K562 (cell line): ENCODE data around the gene SPRYD3.

ENCODE experiments used
- ASH1L ChIP-seq: fragments of 450-650 bp; IDR thresholded peaks from 2 replicates; pipeline ENCODE4 v1.6.1; 2018; ENCODE audit warnings: borderline replicate concordance, mild to moderate bottlenecking, low read depth; ENCODE audit not compliant: partially characterized antibody
- BMI1 ChIP-seq: fragments of 150-350 bp; IDR thresholded peaks from 2 replicates; pipeline ENCODE4 v1.6.1; 2014; ENCODE audit warnings: low read length
- NCOA2 ChIP-seq, 2 experiments: fragments of 450-650 bp; IDR thresholded peaks; 2 replicates each; pipeline ENCODE4 v1.6.1; 2018; ENCODE audit warnings: mild to moderate bottlenecking in 2 of 2, moderate library complexity in 1 of 2; ENCODE audit not compliant: partially characterized antibody in 2 of 2
- PHF21A ChIP-seq: fragments of 450-650 bp; IDR thresholded peaks from 2 replicates; pipeline ENCODE4 v1.6.1; 2017; ENCODE audit warnings: low read depth, borderline replicate concordance
- POLR2A ChIP-seq: fragments of 450-650 bp; conservative IDR thresholded peaks from 2 replicates; pipeline ENCODE4 v1.6.1; 2016
- POLR2AphosphoS5 ChIP-seq: IDR thresholded peaks from 2 replicates; pipeline ENCODE4 v1.6.1; 2011; ENCODE audit warnings: mild to moderate bottlenecking, low read depth, low read length, moderate library complexity; ENCODE audit not compliant: control insufficient read depth, insufficient read depth
- SMARCB1 ChIP-seq: IDR thresholded peaks from 2 replicates; pipeline ENCODE4 v1.6.1; 2011; ENCODE audit warnings: improper control_type of control experiment, low read depth; ENCODE audit not compliant: insufficient read length
- STAG1 ChIP-seq: sonication (generic); formaldehyde crosslinking; IDR thresholded peaks from 2 replicates; pipeline ENCODE4 v1.5.0; 2020; ENCODE audit warnings: missing genetic modification reagents, borderline replicate concordance
- ZBTB7A ChIP-seq: IDR thresholded peaks from 2 replicates; pipeline ENCODE4 v1.6.1; 2011; ENCODE audit warnings: low read depth, mild to moderate bottlenecking, low read length, moderate library complexity, borderline replicate concordance; ENCODE audit not compliant: control insufficient read depth
- ZNF644 ChIP-seq: fragments of 200-800 bp; sonication (Bioruptor generic); IDR thresholded peaks from 2 replicates; pipeline ENCODE4 v1.6.1; 2016; ENCODE audit warnings: low read depth, missing genetic modification characterization, missing compliant biosample characterization
- ZNF695 ChIP-seq: fragments of 450-650 bp; formaldehyde crosslinking; IDR thresholded peaks from 2 replicates; pipeline ENCODE4 v1.4.0; 2020; ENCODE audit warnings: mild to moderate bottlenecking, moderate library complexity
- TF ChIP-seq, protein P1 (sequence below), 2 experiments: IDR thresholded peaks; 2 replicates each; pipeline ENCODE4 v1.6.1; 2011; ENCODE audit warnings: borderline replicate concordance in 1 of 2, control low read depth in 1 of 2, low read depth in 1 of 2, low read length in 1 of 2, mild to moderate bottlenecking in 1 of 2, mixed read lengths in 1 of 2, moderate library complexity in 1 of 2; ENCODE audit not compliant: insufficient read depth in 1 of 2, insufficient read length in 1 of 2, poor library complexity in 1 of 2, severe bottlenecking in 1 of 2; ENCODE audit errors: extremely low read depth in 1 of 2

DNA sequence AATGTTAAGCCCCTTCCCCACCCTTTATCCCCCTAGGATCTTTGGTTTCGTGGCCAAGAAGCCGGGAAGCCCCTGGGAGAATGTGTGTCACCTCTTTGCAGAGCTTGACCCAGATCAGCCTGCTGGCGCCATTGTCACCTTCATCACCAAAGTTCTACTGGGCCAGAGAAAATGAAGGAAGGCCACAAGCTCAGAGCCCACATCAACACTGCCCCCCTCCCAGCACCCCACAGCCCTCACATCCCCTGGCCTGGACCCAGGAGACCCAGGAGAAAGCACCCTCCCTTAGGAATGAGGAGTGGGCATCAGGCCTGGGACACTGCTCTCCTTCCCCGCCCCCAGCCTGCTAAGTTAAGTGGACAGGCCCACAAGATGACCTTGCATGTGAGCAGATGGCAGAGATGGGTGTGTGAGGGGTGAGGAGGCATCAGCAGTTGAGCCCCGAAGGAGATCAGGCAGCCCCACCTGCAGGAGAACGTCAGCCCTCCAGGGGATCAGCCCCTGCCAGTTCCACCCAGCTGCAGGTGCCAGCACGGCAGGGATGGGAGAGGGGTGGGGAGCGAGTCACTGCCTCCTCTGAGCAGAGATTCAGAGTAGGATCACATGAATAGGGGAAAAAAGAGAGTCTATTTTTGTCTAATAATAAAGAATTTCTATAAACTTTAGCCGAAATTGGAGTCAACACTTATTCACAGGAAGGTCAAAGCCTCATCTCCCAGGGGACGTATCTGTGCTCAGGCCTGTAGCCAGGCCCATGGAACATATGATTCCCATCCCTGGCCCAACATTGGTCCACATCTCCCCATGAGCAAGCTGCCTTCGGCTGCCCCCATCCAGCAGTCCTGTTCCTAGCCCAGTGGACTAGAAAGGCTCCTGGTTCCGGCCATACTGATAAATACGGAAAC lies 15.2 kb downstream of the SPRYD3 start:
- TF ChIP-seq, protein P1, sequence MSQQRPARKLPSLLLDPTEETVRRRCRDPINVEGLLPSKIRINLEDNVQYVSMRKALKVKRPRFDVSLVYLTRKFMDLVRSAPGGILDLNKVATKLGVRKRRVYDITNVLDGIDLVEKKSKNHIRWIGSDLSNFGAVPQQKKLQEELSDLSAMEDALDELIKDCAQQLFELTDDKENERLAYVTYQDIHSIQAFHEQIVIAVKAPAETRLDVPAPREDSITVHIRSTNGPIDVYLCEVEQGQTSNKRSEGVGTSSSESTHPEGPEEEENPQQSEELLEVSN (IDR thresholded peaks at IDR 0.05; ENCODE audit: borderline replicate concordance in 1 of 2, extremely low read depth in 1 of 2, insufficient read depth in 1 of 2, insufficient read length in 1 of 2, low read depth in 1 of 2, low read length in 1 of 2, poor library complexity in 1 of 2, severe bottlenecking in 1 of 2): no peak
- TF ChIP-seq POLR2A (no peak), SMARCB1 (no peak), POLR2AphosphoS5 (no peak), ASH1L (no peak), ZNF695 (CRISPR knock-in tag) (no peak), STAG1 (CRISPR knock-in tag) (no peak), ZNF644 (tag) (no peak), NCOA2 (IDR thresholded peaks at IDR 0.05; ENCODE audit: partially characterized antibody in 2 of 2) (no peak), PHF21A (no peak), ZBTB7A (no peak), BMI1 (no peak)
